K562 (cell line): ENCODE data around the gene PTPRR. TPM values are rescaled to one million over a fixed set of nuclear protein-coding genes. Genes with fewer than 3 reads are reported as not detected.
A peak's percentile ranks its signal among the peaks of the same experiment; 100 is the strongest.

Experiments used
- ATAC-seq: fragments of 200-7000 bp; cut with Tn5 transposase; 3 replicates; pipeline ENCODE4 v1.9.1; 2020; ENCODE audit warnings: moderate library complexity
- BruUV-seq: library from RNA; stranded (reverse); fragments of 400-500 nt; replicated peaks from 2 replicates; lab custom pipeline; 2021; lab: Mats Ljungman, UMichigan
- CTCF ChIA-PET: fragments of 300-600 bp; formaldehyde crosslinking; extraction: SDS; loops from one replicate; lab custom pipeline; 2021; ENCODE audit warnings: low intra/inter-chr PET ratio; lab: Yijun Ruan, JAX
- POLR2A ChIA-PET: fragments of 300-600, 350-650 bp; sonication (Branson Sonifier 250); formaldehyde crosslinking; extraction: SDS; loops from one replicate; lab custom pipeline; 2021; ENCODE audit warnings: antibody characterized with exemption, inconsistent platforms; lab: Yijun Ruan, JAX
- DNase-seq, 4 experiments: peaks; one replicate each; pipeline versions ENCODE4 v3.0.0 to v3.0.0-alpha.2; 2011 to 2018; ENCODE audit warnings: low spot score in 3 of 4, mixed read lengths in 3 of 4; ENCODE audit errors: extremely low read depth in 1 of 4
- FAIRE-seq: peaks from 2 replicates; lab custom pipeline; 2011; peaks lifted over from hg19 to GRCh38; lab: Jason Lieb, UNC
- H2AFZ ChIP-seq: 2 replicates; pipeline ENCODE4 v1.6.0; 2011; ENCODE audit warnings: low read depth, low read length, control low read depth, inconsistent platforms
- H3K27ac ChIP-seq: fragments of 200-600 bp; 3 replicates; pipeline ENCODE4 v1.8.0; 2011; ENCODE audit warnings: low read depth, mild to moderate bottlenecking, control low read depth, inconsistent platforms, low read length, moderate library complexity, mixed read lengths; ENCODE audit errors: extremely low read depth
- H3K27me3 ChIP-seq, 2 experiments: fragments of 300-600 bp in 1 of 2; 2 replicates in 1 of 2; 3 replicates in 1 of 2; pipeline versions ENCODE4 v1.6.0 to v1.8.0; 2011; ENCODE audit warnings: inconsistent platforms in 2 of 2, low read length in 2 of 2, mild to moderate bottlenecking in 1 of 2, mixed read lengths in 1 of 2, moderate library complexity in 1 of 2; ENCODE audit not compliant: control insufficient read depth in 2 of 2, insufficient read depth in 2 of 2
- H3K36me3 ChIP-seq: fragments of 300-600 bp; 3 replicates; pipeline ENCODE4 v1.8.0; 2011; ENCODE audit warnings: mild to moderate bottlenecking, low read length, inconsistent platforms; ENCODE audit not compliant: control insufficient read depth, insufficient read depth
- H3K4me1 ChIP-seq, 2 experiments: fragments of 200-600 bp in 1 of 2; replicated peaks in 1 of 2; 2 replicates in 1 of 2; 3 replicates in 1 of 2; pipeline versions ENCODE4 v1.5.1 to v1.8.0; 2011; ENCODE audit warnings: inconsistent platforms in 2 of 2, low read length in 2 of 2, mild to moderate bottlenecking in 1 of 2, mixed read lengths in 1 of 2, moderate library complexity in 1 of 2; ENCODE audit not compliant: control insufficient read depth in 2 of 2, insufficient read depth in 2 of 2
- H3K4me2 ChIP-seq: 2 replicates; pipeline ENCODE4 v1.6.1; 2011; ENCODE audit warnings: low read length, control low read depth, inconsistent platforms, mixed read lengths; ENCODE audit not compliant: insufficient read depth
- H3K4me3 ChIP-seq: fragments of 200-600 bp; sonication (generic), shearing (Covaris generic); 2 replicates; pipeline ENCODE4 v1.5.1; 2016; ENCODE audit warnings: control low read depth, inconsistent platforms
- H3K79me2 ChIP-seq: fragments of 200-600 bp; 3 replicates; pipeline ENCODE4 v1.8.0; 2011; ENCODE audit warnings: low read length, inconsistent platforms; ENCODE audit not compliant: control insufficient read depth, insufficient read depth
- H3K9ac ChIP-seq, 2 experiments: 2 replicates each; pipeline versions ENCODE4 v1.6.0 to v1.6.1; 2011; ENCODE audit warnings: low read depth in 2 of 2, low read length in 2 of 2, control low read depth in 1 of 2, inconsistent platforms in 1 of 2, mild to moderate bottlenecking in 1 of 2, mixed read lengths in 1 of 2; ENCODE audit not compliant: insufficient read depth in 1 of 2
- H3K9me1 ChIP-seq: one replicate; pipeline ENCODE4 v1.6.0; 2011; ENCODE audit warnings: inconsistent platforms, mild to moderate bottlenecking, low read length, moderate library complexity; ENCODE audit not compliant: control insufficient read depth, insufficient read depth
- H3K9me3 ChIP-seq: replicated peaks from 2 replicates; pipeline ENCODE4 v1.5.1; 2011; ENCODE audit warnings: low read depth, low read length, inconsistent platforms; ENCODE audit not compliant: control insufficient read depth, insufficient read depth
- H4K20me1 ChIP-seq: replicated peaks from 2 replicates; pipeline ENCODE4 v1.6.1; 2011; ENCODE audit warnings: low read length, inconsistent platforms, mixed read lengths; ENCODE audit not compliant: control insufficient read depth, insufficient read depth
- ATF3 ChIP-seq, 2 experiments: fragments of 450-650 bp in 1 of 2; sonication (generic) in 1 of 2; formaldehyde crosslinking in 1 of 2; IDR thresholded peaks in 1 of 2; conservative IDR thresholded peaks in 1 of 2; 2 replicates each; pipeline versions ENCODE4 v1.6.1 to v1.8.1; 2016 to 2023; ENCODE audit warnings: mild to moderate bottlenecking in 2 of 2, moderate library complexity in 2 of 2, inconsistent platforms in 1 of 2, missing genetic modification reagents in 1 of 2
- CEBPB ChIP-seq: fragments of 450-650 bp; IDR thresholded peaks from 2 replicates; pipeline ENCODE4 v1.6.1; 2016; ENCODE audit warnings: missing genetic modification characterization, missing compliant biosample characterization
- CEBPG ChIP-seq, 3 experiments: fragments of 200-800 bp in 1 of 3; sonication (Bioruptor generic) in 1 of 3; sonication (generic) in 1 of 3; formaldehyde crosslinking in 1 of 3; IDR thresholded peaks in 2 of 3; conservative IDR thresholded peaks in 1 of 3; 2 replicates each; pipeline versions ENCODE4 v1.6.1 to v1.8.0; 2016 to 2022; ENCODE audit warnings: missing compliant biosample characterization in 2 of 3, missing genetic modification characterization in 2 of 3, mild to moderate bottlenecking in 1 of 3, missing genetic modification reagents in 1 of 3
- CTCFL ChIP-seq: IDR thresholded peaks from 2 replicates; pipeline ENCODE4 v1.6.1; 2011; ENCODE audit warnings: borderline replicate concordance, low read depth, mild to moderate bottlenecking, moderate library complexity, low read length; ENCODE audit not compliant: insufficient read depth, poor library complexity, severe bottlenecking
- WGBS: fragments of 100-300 bp; shearing (Covaris generic); methylation state at CpG from one replicate; pipeline ENCODE4 v1.1.6; 2016; ENCODE audit warnings: low coverage, mixed read lengths; ENCODE audit not compliant: insufficient coverage; ENCODE audit errors: missing lambda C conversion rate; 5-methylcytosine and 5-hydroxymethylcytosine counted together
- in situ Hi-C: fragments of 300-500 bp; cut with MboI; formaldehyde crosslinking; loops from 4 replicates; pipeline ENCODE4 v1.15.0; 2018; ENCODE audit warnings: inconsistent platforms, mixed read lengths
- intact Hi-C: fragments of 100-400 bp; cut with micrococcal nuclease; formaldehyde crosslinking; loops from 2 replicates; pipeline ENCODE4 v1.14.2; 2022
- polyA plus RNA-seq, 8 experiments: library from polyadenylated mRNA; depleted of rRNA in 4 of 8; stranded (reverse) in 5 of 8; unstranded in 3 of 8; fragments of >200 nt; fragmentation: Nextera tagmentation in 2 of 8; fragmentation: Illumina TruSeq in 1 of 8; extraction: Ambion mirVana in 2 of 8; extraction: Trizol in 1 of 8; gene quantifications; 2 replicates each; pipeline versions ENCODE4 v1.2.1 to v1.2.3, GENCODE V29; 2011 to 2014; ENCODE audit warnings: inconsistent platforms in 1 of 8, missing spikeins in 1 of 8
- total RNA-seq, 7 experiments: library from RNA; depleted of rRNA in 6 of 7; stranded (reverse); fragments of >200 nt in 6 of 7; fragmentation: Illumina TruSeq in 2 of 7; extraction: Trizol in 2 of 7; gene quantifications; 2 replicates each; pipeline versions ENCODE4 v1.2.1 to v1.2.3, GENCODE V29; 2011 to 2021; ENCODE audit warnings: low replicate concordance in 1 of 7

The PTPRR gene
- total and polyA plus RNA-seq, 9 of the 15 experiments (the other 6 are each of a cell fraction or from before 2014, with no cell fraction given): 6.6 to 41.7 (median 12.3) TPM

GRCh38 chr12:70895956-70896355 lies 24.6 kb downstream of the PTPRR start:
- TF ChIP-seq CTCFL (no peak), CEBPG (CRISPR knock-in tag; IDR thresholded peaks at IDR 0.05) (no peak), CEBPG (tag; conservative IDR thresholded peaks at IDR 0.05 in 1 of 2, IDR thresholded peaks at IDR 0.05 in 1 of 2) (peak in 1 of 2 experiments; percentile 83; a peak in 2 of 4 replicates), CEBPB (peak; percentile 52), ATF3 (IDR thresholded peaks at IDR 0.05) (peak; percentile 26; the same call in 1 of the 2 replicates), ATF3 (CRISPR knock-in tag; conservative IDR thresholded peaks at IDR 0.05) (no peak)
- in situ Hi-C loops: no loop called here
- H3K27me3 ChIP-seq: no peaks in the 10 kb centered on the region
- no peak overlapping the region for H2AFZ ChIP-seq
- no peak overlapping the region for H3K27ac ChIP-seq
- ChIA-PET CTCF (no interaction called here), POLR2A (interaction anchor here (1.4 kb wide), 1 partner anchor 10 kb away, joined by 5 read pairs; no protein-coding TSS in a partner anchor)
- intact Hi-C loops: no loop called here
- H3K4me1 ChIP-seq: no peaks in the 10 kb centered on the region
- ATAC-seq: no peak
- H3K4me3 ChIP-seq: no peak overlapping the region
- 0% methylated on average over 1 of the region's 1 CpG for WGBS
- no peaks in the 10 kb centered on the region for H4K20me1 ChIP-seq
- no peaks in the 10 kb centered on the region for H3K36me3 ChIP-seq
- H3K9ac ChIP-seq: no peak overlapping the region
- no peaks in the 10 kb centered on the region for H3K9me3 ChIP-seq
- DNase-seq: no peak
- no peak for FAIRE-seq
- no TSS peak for BruUV-seq
- no peak overlapping the region for H3K4me2 ChIP-seq
- H3K9me1 ChIP-seq: no peaks in the 10 kb centered on the region
- no peaks in the 10 kb centered on the region for H3K79me2 ChIP-seq
